Endothelial cell of coronary artery (primary cell): Measurements from ENCODE around the gene UBASH3A. TPM values are rescaled to one million over a fixed set of nuclear protein-coding genes. Genes with fewer than 3 reads are reported as not detected.

Experiments used
- total RNA-seq: library from RNA; depleted of rRNA; stranded (reverse); fragments of >200 nt; gene quantifications from 2 replicates; pipeline ENCODE4 v1.2.3, GENCODE V29; 2014

UBASH3A gene
- total RNA-seq = not detected in 2 replicates

GRCh38 chr21:42403611-42404231 is at the start of gene UBASH3A:
TSS of gene UBASH3A (plus strand) at chr21:42403902. CDS start at chr21:42403946, 44 bp downstream.

GRCh38 chr21:42366292-42367010 is 37.3 kb upstream of the UBASH3A start, which contains the start of gene TFF1:
TSS of gene TFF1 (minus strand) at chr21:42366535. CDS start at chr21:42366495, 40 bp downstream.

GRCh38 chr21:42395905-42396651 is 7.6 kb upstream of the UBASH3A start, which contains the start of gene TMPRSS3:
TSS of gene TMPRSS3 (minus strand) at chr21:42396052. CDS start at chr21:42395417, 635 bp downstream.

GRCh38 chr21:42496120-42496838 is 92.6 kb downstream of the UBASH3A start, which contains the start of gene RSPH1:
TSS of gene RSPH1 (minus strand) at chr21:42496224. CDS start at chr21:42496186, 38 bp downstream.

Other genes with a start within 250 kb of the UBASH3A start
- 41.6 and 50.8 TPM in 2 replicates for gene ABCG1, start 184.8 kb upstream of the UBASH3A start, total RNA-seq
- gene TFF3, start 88.5 kb upstream of the UBASH3A start, total RNA-seq = not detected in 2 replicates
- not detected in 2 replicates for gene TFF2, start 52.9 kb upstream of the UBASH3A start, total RNA-seq
- not detected in 2 replicates for gene TFF1, start 37.4 kb upstream of the UBASH3A start, total RNA-seq
- gene TMPRSS3, start 7.8 kb upstream of the UBASH3A start, total RNA-seq = not detected in 2 replicates
- gene RSPH1, start 92.3 kb downstream of the UBASH3A start, total RNA-seq = 0.09 TPM in 1 of 2 replicates, not detected in the other
- gene SLC37A1, start 110.0 kb downstream of the UBASH3A start, total RNA-seq = 6.9 and 7.9 TPM in 2 replicates
- gene PDE9A, start 249.7 kb downstream of the UBASH3A start, total RNA-seq = 0.18 and 0.38 TPM in 2 replicates